Heart left ventricle (tissue), 13 donors: ENCODE results near the gene TTLL5.

ENCODE experiments used
- POLR2A ChIP-seq, 2 donors: fragments of 450-650 bp; IDR thresholded peaks; one replicate each; pipeline ENCODE4 v1.6.1; 2017; ENCODE audit warnings: antibody characterized with exemption in 2 of 2, mild to moderate bottlenecking in 2 of 2, moderate library complexity in 2 of 2
- TF ChIP-seq, protein P1 (sequence below), 12 donors: fragments of 200-600 bp; sonication (generic) in 4 of 12; IDR thresholded peaks; one replicate each; pipeline versions ENCODE4 v1.5.0 to v1.8.0; 2018 to 2022; ENCODE audit warnings: antibody characterized with exemption in 12 of 12, mild to moderate bottlenecking in 5 of 12
- donor health status: ischemic (EF 13 %, LVEDD 7.1; RV severe dilation, severe dysfunction).
- donor health status: DM: no; HTN: yes; CAD: no.
- donor health status: DM: no; HTN: no; CAD: no.
- donor health status: ischemic (EF 25% LVEDD 6.9; RV normal size, moderate dysfunction).
- donor health status: ischemic (EF 25% LVEDD 5.7; RV mildly dilated, moderate dysfunction).
- donor health status: ischemic (EF 35%, LVEDD 5.7; RV mildly dilated, moderate dysfunction).
- donor health status: nonischemic (EF 11% LVEDD 7.7; RV severe dilation, severe dysfunction).
- donor health status: DM: yes; HTN: yes; CAD: no.
- donor health status: PGD.
- donor health status: ischemic (EF 29% LVEDD 5.4; RV normal size, mild dysfunction).
- donor health status: nonischemic (EF 23%, LVEDD 6.1; RV moderate dilation, normal function).

DNA sequence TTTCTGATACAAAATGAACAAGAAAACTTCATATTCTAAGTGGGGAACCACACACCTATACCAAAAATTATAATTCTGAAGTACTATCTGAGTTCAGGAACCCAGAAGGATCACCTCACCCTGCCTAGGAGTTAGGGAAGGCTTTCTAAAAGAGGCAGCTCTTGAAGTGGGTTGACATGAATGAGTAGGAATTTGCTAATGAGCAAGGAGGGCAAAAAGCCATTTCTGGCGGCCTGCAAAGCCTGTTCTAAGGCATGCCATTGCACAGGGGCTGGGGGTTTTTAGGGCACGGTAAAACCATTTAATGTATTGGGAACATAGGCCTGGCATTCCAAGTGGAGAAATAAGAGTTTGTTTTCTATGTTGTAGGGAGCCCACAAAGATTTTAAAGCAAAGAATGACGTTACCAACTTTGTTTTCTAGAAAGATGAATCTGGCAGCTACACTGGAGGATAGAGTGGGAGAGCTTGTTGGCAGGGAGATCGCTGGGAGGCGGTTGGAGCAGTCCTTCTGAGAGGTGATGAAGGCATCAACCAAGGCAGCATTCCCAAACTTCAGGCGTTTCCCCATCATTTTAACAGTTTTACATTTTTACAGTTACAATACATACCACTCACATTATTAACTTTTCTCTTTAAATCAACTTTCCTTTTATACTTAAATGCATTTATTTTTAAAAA lies 338.6 kb downstream of the TTLL5 start:
- TF ChIP-seq POLR2A (IDR thresholded peaks at IDR 0.05), result no peak
- TF ChIP-seq, protein P1, sequence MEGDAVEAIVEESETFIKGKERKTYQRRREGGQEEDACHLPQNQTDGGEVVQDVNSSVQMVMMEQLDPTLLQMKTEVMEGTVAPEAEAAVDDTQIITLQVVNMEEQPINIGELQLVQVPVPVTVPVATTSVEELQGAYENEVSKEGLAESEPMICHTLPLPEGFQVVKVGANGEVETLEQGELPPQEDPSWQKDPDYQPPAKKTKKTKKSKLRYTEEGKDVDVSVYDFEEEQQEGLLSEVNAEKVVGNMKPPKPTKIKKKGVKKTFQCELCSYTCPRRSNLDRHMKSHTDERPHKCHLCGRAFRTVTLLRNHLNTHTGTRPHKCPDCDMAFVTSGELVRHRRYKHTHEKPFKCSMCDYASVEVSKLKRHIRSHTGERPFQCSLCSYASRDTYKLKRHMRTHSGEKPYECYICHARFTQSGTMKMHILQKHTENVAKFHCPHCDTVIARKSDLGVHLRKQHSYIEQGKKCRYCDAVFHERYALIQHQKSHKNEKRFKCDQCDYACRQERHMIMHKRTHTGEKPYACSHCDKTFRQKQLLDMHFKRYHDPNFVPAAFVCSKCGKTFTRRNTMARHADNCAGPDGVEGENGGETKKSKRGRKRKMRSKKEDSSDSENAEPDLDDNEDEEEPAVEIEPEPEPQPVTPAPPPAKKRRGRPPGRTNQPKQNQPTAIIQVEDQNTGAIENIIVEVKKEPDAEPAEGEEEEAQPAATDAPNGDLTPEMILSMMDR (IDR thresholded peaks at IDR 0.05), result no peak
